H9 (cell line): ENCODE measurements around the gene LRRC71. TPM values are rescaled to one million over a fixed set of nuclear protein-coding genes. Genes with fewer than 3 reads are reported as not detected.

ENCODE experiments used
- DNase-seq: peaks from one replicate; pipeline ENCODE4 v3.0.0-alpha.2; 2017
- H2AFZ ChIP-seq: one replicate; pipeline ENCODE4 v1.6.1; 2013; ENCODE audit warnings: mild to moderate bottlenecking, low read length, control low read depth, moderate library complexity
- H2AK5ac ChIP-seq: 2 replicates; pipeline ENCODE4 v1.6.1; 2013; ENCODE audit warnings: low read length, control low read depth, mixed read lengths; ENCODE audit not compliant: insufficient read length
- H2BK120ac ChIP-seq: one replicate; pipeline ENCODE4 v1.6.1; 2013; ENCODE audit warnings: low read depth, mild to moderate bottlenecking, low read length, control low read depth, inconsistent platforms; ENCODE audit not compliant: poor library complexity, severe bottlenecking
- H2BK12ac ChIP-seq: 2 replicates; pipeline ENCODE4 v1.6.1; 2013; ENCODE audit warnings: low read length, control low read depth, mixed read lengths, low read depth; ENCODE audit not compliant: insufficient read length
- H2BK15ac ChIP-seq: 2 replicates; pipeline ENCODE4 v1.6.1; 2013; ENCODE audit warnings: low read depth, low read length, control low read depth
- H2BK20ac ChIP-seq: one replicate; pipeline ENCODE4 v1.6.1; 2013; ENCODE audit warnings: low read depth, mild to moderate bottlenecking, low read length, control low read depth, inconsistent platforms; ENCODE audit not compliant: poor library complexity, severe bottlenecking
- H2BK5ac ChIP-seq: 2 replicates; pipeline ENCODE4 v1.6.1; 2013; ENCODE audit warnings: low read length, control low read depth, mixed read lengths; ENCODE audit not compliant: insufficient read length
- H3K14ac ChIP-seq: 2 replicates; pipeline ENCODE4 v1.6.1; 2013; ENCODE audit warnings: low read length, control low read depth; ENCODE audit not compliant: insufficient read depth
- H3K18ac ChIP-seq: 2 replicates; pipeline ENCODE4 v1.6.1; 2013; ENCODE audit warnings: low read depth, mild to moderate bottlenecking, mixed read lengths, low read length, control low read depth; ENCODE audit not compliant: insufficient read length
- H3K23ac ChIP-seq: 2 replicates; pipeline ENCODE4 v1.6.1; 2013; ENCODE audit warnings: low read length, control low read depth, mixed read lengths, low read depth; ENCODE audit not compliant: insufficient read length
- H3K23me2 ChIP-seq: 2 replicates; pipeline ENCODE4 v1.6.1; 2013; ENCODE audit warnings: low read depth, mild to moderate bottlenecking, mixed read lengths, low read length, control low read depth; ENCODE audit not compliant: insufficient read length, poor library complexity, severe bottlenecking
- H3K27ac ChIP-seq: 2 replicates; pipeline ENCODE4 v1.5.1; 2013; ENCODE audit warnings: low read length, control low read depth, mixed read lengths, low read depth; ENCODE audit not compliant: insufficient read length
- H3K27me3 ChIP-seq: 2 replicates; pipeline ENCODE4 v1.6.1; 2013; ENCODE audit warnings: low read length, control low read depth, inconsistent platforms; ENCODE audit not compliant: insufficient read depth
- H3K4ac ChIP-seq: 2 replicates; pipeline ENCODE4 v1.6.1; 2013; ENCODE audit warnings: low read depth, mild to moderate bottlenecking, control low read depth, inconsistent platforms, low read length, moderate library complexity
- H3K4me1 ChIP-seq: 2 replicates; pipeline ENCODE4 v1.6.1; 2013; ENCODE audit warnings: low read length, control low read depth, inconsistent platforms; ENCODE audit not compliant: insufficient read depth
- H3K4me2 ChIP-seq: 2 replicates; pipeline ENCODE4 v1.6.1; 2013; ENCODE audit warnings: low read length, control low read depth, mixed read lengths; ENCODE audit not compliant: insufficient read length, insufficient read depth
- H3K56ac ChIP-seq: 2 replicates; pipeline ENCODE4 v1.6.1; 2013; ENCODE audit warnings: low read depth, mild to moderate bottlenecking, mixed read lengths, low read length, control low read depth; ENCODE audit not compliant: insufficient read length
- H3K79me1 ChIP-seq: 2 replicates; pipeline ENCODE4 v1.6.1; 2013; ENCODE audit warnings: low read depth, mild to moderate bottlenecking, moderate library complexity, low read length, control low read depth, inconsistent platforms; ENCODE audit not compliant: insufficient read depth, poor library complexity, severe bottlenecking
- H3K79me2 ChIP-seq: 2 replicates; pipeline ENCODE4 v1.6.1; 2013; ENCODE audit warnings: low read length, control low read depth, inconsistent platforms; ENCODE audit not compliant: insufficient read depth
- H3K9ac ChIP-seq: 2 replicates; pipeline ENCODE4 v1.6.1; 2013; ENCODE audit warnings: low read length, control low read depth, mixed read lengths; ENCODE audit not compliant: insufficient read length; ENCODE audit errors: extremely low read depth
- H3K9me3 ChIP-seq: one replicate; pipeline ENCODE4 v1.6.1; 2013; ENCODE audit warnings: low read depth, low read length, inconsistent platforms; ENCODE audit not compliant: control insufficient read depth
- H3T11ph ChIP-seq: one replicate; pipeline ENCODE4 v1.6.1; 2013; ENCODE audit warnings: mild to moderate bottlenecking, low read length, control low read depth, inconsistent platforms
- H4K20me1 ChIP-seq: one replicate; pipeline ENCODE4 v1.6.1; 2013; ENCODE audit not compliant: control insufficient read depth, insufficient read length, insufficient read depth
- H4K5ac ChIP-seq: 2 replicates; pipeline ENCODE4 v1.6.1; 2013; ENCODE audit warnings: low read depth, mild to moderate bottlenecking, mixed read lengths, low read length, control low read depth; ENCODE audit not compliant: insufficient read length
- H4K8ac ChIP-seq: replicated peaks from 2 replicates; pipeline ENCODE4 v1.6.1; 2013; ENCODE audit warnings: low read length, control low read depth, mixed read lengths, low read depth; ENCODE audit not compliant: insufficient read length
- H4K91ac ChIP-seq: 2 replicates; pipeline ENCODE4 v1.6.1; 2013; ENCODE audit warnings: low read depth, mild to moderate bottlenecking, moderate library complexity, mixed read lengths, low read length, control low read depth; ENCODE audit not compliant: insufficient read length
- H3K27ac Mint-ChIP-seq, 3 experiments: 2 replicates in 2 of 3; 3 replicates in 1 of 3; pipeline ENCODE4 v1.8.0; 2020 to 2021; ENCODE audit warnings: mixed read lengths in 3 of 3, mild to moderate bottlenecking in 1 of 3, moderate library complexity in 1 of 3
- H3K27me3 Mint-ChIP-seq: 2 replicates; pipeline ENCODE4 v1.8.0; 2021; ENCODE audit warnings: low read depth, mild to moderate bottlenecking, moderate library complexity, mixed read lengths
- H3K36me3 Mint-ChIP-seq, 3 experiments: 2 replicates in 2 of 3; 3 replicates in 1 of 3; pipeline ENCODE4 v1.8.0; 2020 to 2021; ENCODE audit warnings: low read depth in 3 of 3, mixed read lengths in 3 of 3; ENCODE audit not compliant: insufficient read depth in 1 of 3
- H3K4me1 Mint-ChIP-seq, 2 experiments: 2 replicates each; pipeline ENCODE4 v1.8.0; 2020; ENCODE audit warnings: mixed read lengths in 2 of 2
- H3K4me3 Mint-ChIP-seq, 2 experiments: 2 replicates in 1 of 2; 3 replicates in 1 of 2; pipeline ENCODE4 v1.8.0; 2020 to 2021; ENCODE audit warnings: mild to moderate bottlenecking in 2 of 2, mixed read lengths in 2 of 2, moderate library complexity in 1 of 2
- H3K9me3 Mint-ChIP-seq, 2 experiments: 2 replicates in 1 of 2; 3 replicates in 1 of 2; pipeline ENCODE4 v1.8.0; 2020; ENCODE audit warnings: mild to moderate bottlenecking in 2 of 2, mixed read lengths in 2 of 2, moderate library complexity in 1 of 2
- WGBS: extraction: QIAGEN DNeasy Blood & Tissue Kit; methylation state at CpG from one replicate; pipeline ENCODE4 v1.1.7; 2013; ENCODE audit warnings: missing lambda C conversion rate, low lambda C conversion rate, mixed read lengths; ENCODE audit not compliant: insufficient read length; ENCODE audit errors: extremely low coverage; 5-methylcytosine and 5-hydroxymethylcytosine counted together
- total RNA-seq: library from RNA; stranded (reverse); gene quantifications from 2 replicates; pipeline ENCODE4 v1.2.1, GENCODE V29; 2021
- TF ChIP-seq, protein P1 (sequence below): fragments of 200-600 bp; sonication (generic); conservative IDR thresholded peaks from 3 replicates; pipeline ENCODE4 v1.8.0; 2021; ENCODE audit warnings: antibody characterized with exemption, mild to moderate bottlenecking

Gene LRRC71
- total RNA-seq, 1 experiment from 2014 or later, result not detected

GRCh38 chr1:156911577-156912298 lies 8.7 kb upstream of the LRRC71 start:
- no peak overlapping the region for H2AK5ac ChIP-seq
- no peaks in the 10 kb centered on the region for H3K9me3 ChIP-seq
- H4K20me1 ChIP-seq, result no peaks in the 10 kb centered on the region
- H3K27ac ChIP-seq, result no peak overlapping the region
- H3K27me3 ChIP-seq, result no peaks in the 10 kb centered on the region; the same call in 1 of the 2 replicates
- H3K56ac ChIP-seq, result no peak overlapping the region
- no peak overlapping the region for H2BK20ac ChIP-seq
- TF ChIP-seq, protein P1, sequence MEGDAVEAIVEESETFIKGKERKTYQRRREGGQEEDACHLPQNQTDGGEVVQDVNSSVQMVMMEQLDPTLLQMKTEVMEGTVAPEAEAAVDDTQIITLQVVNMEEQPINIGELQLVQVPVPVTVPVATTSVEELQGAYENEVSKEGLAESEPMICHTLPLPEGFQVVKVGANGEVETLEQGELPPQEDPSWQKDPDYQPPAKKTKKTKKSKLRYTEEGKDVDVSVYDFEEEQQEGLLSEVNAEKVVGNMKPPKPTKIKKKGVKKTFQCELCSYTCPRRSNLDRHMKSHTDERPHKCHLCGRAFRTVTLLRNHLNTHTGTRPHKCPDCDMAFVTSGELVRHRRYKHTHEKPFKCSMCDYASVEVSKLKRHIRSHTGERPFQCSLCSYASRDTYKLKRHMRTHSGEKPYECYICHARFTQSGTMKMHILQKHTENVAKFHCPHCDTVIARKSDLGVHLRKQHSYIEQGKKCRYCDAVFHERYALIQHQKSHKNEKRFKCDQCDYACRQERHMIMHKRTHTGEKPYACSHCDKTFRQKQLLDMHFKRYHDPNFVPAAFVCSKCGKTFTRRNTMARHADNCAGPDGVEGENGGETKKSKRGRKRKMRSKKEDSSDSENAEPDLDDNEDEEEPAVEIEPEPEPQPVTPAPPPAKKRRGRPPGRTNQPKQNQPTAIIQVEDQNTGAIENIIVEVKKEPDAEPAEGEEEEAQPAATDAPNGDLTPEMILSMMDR, result no peak
- H3K4me1 Mint-ChIP-seq, result peaks cover 8 to 24% of the 10 kb centered on the region in 2 experiments
- H3K4me2 ChIP-seq, result no peak overlapping the region
- no peaks in the 10 kb centered on the region for H3K79me2 ChIP-seq
- WGBS, result no CpG with 5 or more reads among the region's 6 CpGs
- peaks cover 39% of the 10 kb centered on the region for H3K27me3 Mint-ChIP-seq
- H3K4me1 ChIP-seq, result no peaks in the 10 kb centered on the region
- no peak overlapping the region for H3T11ph ChIP-seq
- no peak overlapping the region for H4K8ac ChIP-seq
- H3K4me3 Mint-ChIP-seq, result no peak overlapping the region
- H3K23ac ChIP-seq, result no peak overlapping the region
- H2AFZ ChIP-seq, result no peak overlapping the region
- no peak overlapping the region for H3K27ac Mint-ChIP-seq
- no peak overlapping the region for H3K14ac ChIP-seq
- no peak overlapping the region for H2BK5ac ChIP-seq
- H3K36me3 Mint-ChIP-seq, result no peaks in the 10 kb centered on the region
- no peak overlapping the region for H3K4ac ChIP-seq
- no peak overlapping the region for H2BK120ac ChIP-seq
- H3K23me2 ChIP-seq, result no peaks in the 10 kb centered on the region
- no peak overlapping the region for H4K5ac ChIP-seq
- H2BK12ac ChIP-seq, result no peak overlapping the region
- no peak overlapping the region for H2BK15ac ChIP-seq
- no peak for DNase-seq
- H3K79me1 ChIP-seq, result no peaks in the 10 kb centered on the region
- no peak overlapping the region for H3K18ac ChIP-seq
- H3K9me3 Mint-ChIP-seq, result no peaks in the 10 kb centered on the region; a peak in 1 of 5 replicates
- no peak overlapping the region for H3K9ac ChIP-seq
- no peak overlapping the region for H4K91ac ChIP-seq
